ENCODE data around the gene SPAG17. TPM values are rescaled to one million over a fixed set of nuclear protein-coding genes. Genes with fewer than 3 reads are reported as not detected.

SPAG17 gene
- total RNA-seq, 3 donors from 2014 or later: 1.3 to 6.9 (median 5.9) TPM

DNA sequence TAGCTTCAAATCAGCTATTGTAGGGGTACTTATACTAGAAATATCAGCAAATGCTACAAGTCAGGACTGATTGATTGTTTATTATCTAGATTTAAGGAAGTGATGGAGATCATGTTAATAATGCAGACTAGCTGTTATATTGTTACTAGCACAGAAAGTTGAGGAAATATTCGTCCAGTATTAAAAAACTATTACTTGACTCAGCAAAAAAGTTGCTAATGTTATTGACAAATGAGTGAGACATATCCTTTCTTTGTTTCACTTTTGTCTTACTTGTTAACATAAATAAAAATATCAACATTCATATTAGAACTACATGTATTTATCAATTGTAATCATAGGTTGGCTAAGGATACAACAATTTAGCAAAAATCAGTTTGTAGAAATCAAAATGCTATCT lies 141.4 kb downstream of the SPAG17 start:
- Histone ChIP-seq H3K4me3 (no peak overlapping the region), H3K4me1 (no peaks in the 10 kb centered on the region), H3K27ac (no peak overlapping the region), H3K27me3 (no peaks in the 10 kb centered on the region), H3K9me3 (no peaks in the 10 kb centered on the region), H3K36me3 (no peaks in the 10 kb centered on the region)
- TF ChIP-seq POLR2A (IDR thresholded peaks at IDR 0.05): no peak
- TF ChIP-seq CTCF (IDR thresholded peaks at IDR 0.05): no peak
- TF ChIP-seq POLR2AphosphoS5 (IDR thresholded peaks at IDR 0.05): no peak
- no peak for DNase-seq (ENCODE audit: low spot score in 2 of 2)
- intact Hi-C loops (cut with DNase I; ENCODE audit: low total_unique reads): no loop called here

GRCh38 chr1:118042501-118042900 lies 142.5 kb downstream of the SPAG17 start:
- H3K4me3 ChIP-seq: no peak overlapping the region
- DNase-seq (ENCODE audit: low spot score in 2 of 2): no peak
- no peaks in the 10 kb centered on the region for H3K27me3 ChIP-seq
- H3K27ac ChIP-seq: no peak overlapping the region
- intact Hi-C loops (cut with DNase I; ENCODE audit: low total_unique reads): no loop called here
- no peaks in the 10 kb centered on the region for H3K4me1 ChIP-seq
- no peak for TF ChIP-seq POLR2AphosphoS5 (IDR thresholded peaks at IDR 0.05)
- no peaks in the 10 kb centered on the region for H3K36me3 ChIP-seq
- no peaks in the 10 kb centered on the region for H3K9me3 ChIP-seq

DNA sequence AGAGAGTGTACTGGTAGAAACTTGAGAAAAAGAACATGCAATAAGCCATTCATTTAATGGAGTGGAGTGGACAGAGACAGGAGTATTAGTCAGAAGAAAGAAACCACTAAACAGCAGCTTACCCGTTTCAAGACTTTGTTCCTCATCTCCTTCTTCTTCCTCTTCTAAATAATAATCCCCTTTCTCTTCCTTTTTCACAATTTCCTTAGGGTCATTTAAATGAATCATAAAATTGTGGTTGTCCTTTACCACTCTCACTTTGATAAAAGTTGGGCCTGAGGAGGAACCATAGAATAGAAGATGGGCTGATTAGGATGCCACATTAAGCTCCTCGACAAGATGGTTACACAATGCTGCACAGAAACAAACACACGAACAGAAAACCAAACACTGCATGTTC lies 145.9 kb downstream of the SPAG17 start:
- intact Hi-C loops (cut with DNase I; ENCODE audit: low total_unique reads): no loop called here
- Histone ChIP-seq H3K27me3 (no peaks in the 10 kb centered on the region), H3K36me3 (no peaks in the 10 kb centered on the region), H3K4me1 (no peaks in the 10 kb centered on the region), H3K9me3 (no peaks in the 10 kb centered on the region), H3K27ac (no peak overlapping the region), H3K4me3 (no peak overlapping the region)
- no peak for DNase-seq (ENCODE audit: low spot score in 2 of 2)
- TF ChIP-seq POLR2AphosphoS5 (IDR thresholded peaks at IDR 0.05): no peak
- no peak for TF ChIP-seq CTCF (IDR thresholded peaks at IDR 0.05)
- no peak for TF ChIP-seq POLR2A (IDR thresholded peaks at IDR 0.05)

DNA sequence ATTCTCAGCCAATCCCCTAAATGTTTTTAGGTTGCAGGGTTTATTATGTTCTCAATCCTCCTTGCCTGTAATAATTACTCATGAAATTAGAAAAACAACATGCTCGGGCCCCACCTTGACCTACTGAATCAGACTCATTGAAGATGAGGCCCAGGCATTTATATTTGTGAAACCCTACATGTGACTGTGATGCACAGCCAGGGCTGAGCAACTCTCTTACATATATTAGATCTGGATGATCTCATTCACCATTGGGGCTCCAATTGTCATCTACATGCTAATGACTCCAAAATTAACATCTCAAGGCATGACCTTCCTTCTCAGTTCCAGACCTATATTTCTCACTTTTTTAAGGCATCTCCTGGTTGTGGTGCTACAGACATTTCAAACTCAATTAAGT lies 152.1 kb downstream of the SPAG17 start:
- no peaks in the 10 kb centered on the region for H3K4me1 ChIP-seq
- H3K27me3 ChIP-seq: no peaks in the 10 kb centered on the region
- H3K36me3 ChIP-seq: no peaks in the 10 kb centered on the region
- DNase-seq (ENCODE audit: low spot score in 2 of 2): no peak
- H3K9me3 ChIP-seq: no peaks in the 10 kb centered on the region
- no peak overlapping the region for H3K4me3 ChIP-seq
- intact Hi-C loops (cut with DNase I; ENCODE audit: low total_unique reads): no loop called here
- TF ChIP-seq POLR2AphosphoS5 (IDR thresholded peaks at IDR 0.05) (no peak), POLR2A (IDR thresholded peaks at IDR 0.05) (no peak), CTCF (IDR thresholded peaks at IDR 0.05) (no peak)
- no peak overlapping the region for H3K27ac ChIP-seq

DNA sequence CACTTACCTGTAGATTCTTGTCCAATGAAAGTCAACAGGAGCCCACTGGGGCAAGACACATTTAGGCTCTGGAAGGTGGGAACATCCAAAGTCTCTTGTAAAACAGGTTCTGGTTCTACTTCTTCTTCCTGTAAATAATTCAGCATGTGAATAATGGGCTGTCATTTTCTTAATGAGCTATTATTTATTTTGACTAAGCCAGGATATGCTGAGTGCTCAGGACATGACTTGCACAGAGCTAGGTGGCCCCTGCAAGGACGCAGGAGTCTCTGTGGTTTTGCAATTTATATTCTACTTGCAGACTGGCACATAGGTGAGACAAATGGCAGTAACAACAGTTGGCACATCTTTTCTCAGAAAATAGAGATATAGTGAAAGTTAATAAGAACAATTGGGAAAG lies 156.8 kb downstream of the SPAG17 start:
- no peak overlapping the region for H3K27ac ChIP-seq
- no peaks in the 10 kb centered on the region for H3K27me3 ChIP-seq
- TF ChIP-seq POLR2AphosphoS5 (IDR thresholded peaks at IDR 0.05) (no peak), CTCF (IDR thresholded peaks at IDR 0.05) (no peak), POLR2A (IDR thresholded peaks at IDR 0.05) (no peak)
- no peak overlapping the region for H3K4me3 ChIP-seq
- intact Hi-C loops (cut with DNase I; ENCODE audit: low total_unique reads): no loop called here
- H3K36me3 ChIP-seq: no peaks in the 10 kb centered on the region
- H3K9me3 ChIP-seq: no peaks in the 10 kb centered on the region
- DNase-seq (ENCODE audit: low spot score in 2 of 2): no peak
- H3K4me1 ChIP-seq: no peaks in the 10 kb centered on the region

GRCh38 chr1:118023199-118023598 lies 161.8 kb downstream of the SPAG17 start:
- Histone ChIP-seq H3K4me3 (no peak overlapping the region), H3K27me3 (no peaks in the 10 kb centered on the region), H3K4me1 (no peaks in the 10 kb centered on the region), H3K9me3 (no peaks in the 10 kb centered on the region), H3K36me3 (no peaks in the 10 kb centered on the region), H3K27ac (no peak overlapping the region)
- intact Hi-C loops (cut with DNase I; ENCODE audit: low total_unique reads): no loop called here
- no peak for TF ChIP-seq POLR2AphosphoS5 (IDR thresholded peaks at IDR 0.05)
- no peak for TF ChIP-seq CTCF (IDR thresholded peaks at IDR 0.05)
- TF ChIP-seq POLR2A (IDR thresholded peaks at IDR 0.05): no peak
- DNase-seq (ENCODE audit: low spot score in 2 of 2): no peak
